IMR-90 (cell line): ENCODE data around the gene PHKG2. TPM values are rescaled to one million over a fixed set of nuclear protein-coding genes. Genes with fewer than 3 reads are reported as not detected.

Source experiments
- ATAC-seq: fragments of 200-7000 bp; cut with Tn5 transposase; 2 replicates; pipeline ENCODE4 v1.9.1; 2020; ENCODE audit warnings: low read depth, mild to moderate bottlenecking, moderate library complexity
- BruUV-seq: library from RNA; stranded (reverse); fragments of 400-500 nt; replicated peaks from 2 replicates; lab custom pipeline; 2021; lab: Mats Ljungman, UMichigan
- CTCF ChIA-PET: fragments of 300-600 bp; formaldehyde crosslinking; extraction: SDS; loops from one replicate; lab custom pipeline; 2021; ENCODE audit warnings: antibody characterized with exemption; lab: Yijun Ruan, JAX
- POLR2A ChIA-PET: fragments of 300-600 bp; sonication (Branson Sonifier 250); formaldehyde crosslinking; loops from one replicate; lab custom pipeline; 2022; ENCODE audit warnings: antibody characterized with exemption; ENCODE audit not compliant: unreplicated experiment; lab: Charles Lee
- DNase-seq: peaks from one replicate; pipeline ENCODE4 v3.0.0; 2013
- H2AFZ ChIP-seq: replicated peaks from 2 replicates; pipeline ENCODE3; 2013; ENCODE audit warnings: low read length, mild to moderate bottlenecking; ENCODE audit not compliant: poor library complexity
- H2AK5ac ChIP-seq: 2 replicates; pipeline ENCODE4 v1.6.1; 2013; ENCODE audit warnings: low read depth, low read length, inconsistent platforms
- H2AK9ac ChIP-seq: replicated peaks from 2 replicates; pipeline ENCODE3; 2013; ENCODE audit warnings: mild to moderate bottlenecking, low read depth, low read length, moderate library complexity; ENCODE audit not compliant: poor library complexity
- H2BK120ac ChIP-seq: 2 replicates; pipeline ENCODE4 v1.6.1; 2013; ENCODE audit warnings: low read depth, low read length, inconsistent platforms
- H2BK15ac ChIP-seq: 3 replicates; pipeline ENCODE4 v1.6.1; 2013; ENCODE audit warnings: low read depth, low read length, inconsistent platforms
- H2BK20ac ChIP-seq: 2 replicates; pipeline ENCODE4 v1.6.1; 2013; ENCODE audit warnings: low read depth, mild to moderate bottlenecking, inconsistent platforms, low read length, moderate library complexity
- H2BK5ac ChIP-seq: 2 replicates; pipeline ENCODE4 v1.6.1; 2013; ENCODE audit warnings: mild to moderate bottlenecking, low read depth, low read length, inconsistent platforms; ENCODE audit not compliant: poor library complexity, severe bottlenecking
- H3K14ac ChIP-seq: replicated peaks from 2 replicates; pipeline ENCODE4 v1.6.1; 2013; ENCODE audit warnings: low read depth, low read length, inconsistent platforms
- H3K18ac ChIP-seq: 2 replicates; pipeline ENCODE4 v1.6.1; 2013; ENCODE audit warnings: low read depth, low read length, control low read depth
- H3K23ac ChIP-seq: 2 replicates; pipeline ENCODE4 v1.6.1; 2013; ENCODE audit warnings: low read depth, low read length, inconsistent platforms
- H3K27ac ChIP-seq: 2 replicates; pipeline ENCODE4 v1.5.1; 2013; ENCODE audit warnings: mild to moderate bottlenecking, control low read depth, low read length; ENCODE audit not compliant: insufficient read depth
- H3K27me3 ChIP-seq: 2 replicates; pipeline ENCODE4 v1.6.1; 2013; ENCODE audit warnings: low read length; ENCODE audit not compliant: control insufficient read depth, insufficient read depth
- H3K36me3 ChIP-seq: 2 replicates; pipeline ENCODE4 v1.6.1; 2013; ENCODE audit warnings: low read length, mixed read lengths; ENCODE audit not compliant: control insufficient read depth, insufficient read depth
- H3K4ac ChIP-seq: 2 replicates; pipeline ENCODE4 v1.6.1; 2013; ENCODE audit warnings: low read depth, low read length, inconsistent platforms
- H3K4me1 ChIP-seq: 2 replicates; pipeline ENCODE4 v1.6.1; 2013; ENCODE audit warnings: low read length, mixed read lengths; ENCODE audit not compliant: control insufficient read depth, insufficient read depth
- H3K4me2 ChIP-seq: 2 replicates; pipeline ENCODE4 v1.6.1; 2013; ENCODE audit warnings: low read depth, mild to moderate bottlenecking, control low read depth, low read length, moderate library complexity
- H3K4me3 ChIP-seq: 2 replicates; pipeline ENCODE4 v1.5.1; 2013; ENCODE audit warnings: low read depth, mild to moderate bottlenecking, control low read depth, low read length, moderate library complexity; ENCODE audit not compliant: insufficient read depth
- H3K56ac ChIP-seq: 2 replicates; pipeline ENCODE4 v1.6.1; 2013; ENCODE audit warnings: low read length, inconsistent platforms; ENCODE audit not compliant: insufficient read depth; ENCODE audit errors: extremely low read depth
- H3K79me1 ChIP-seq, 2 experiments: 2 replicates each; pipeline ENCODE4 v1.6.1; 2013; ENCODE audit warnings: low read length in 2 of 2, inconsistent platforms in 1 of 2, low read depth in 1 of 2
- H3K9ac ChIP-seq: 2 replicates; pipeline ENCODE4 v1.6.1; 2013; ENCODE audit warnings: low read depth, low read length, control low read depth
- H3K9me1 ChIP-seq: 2 replicates; pipeline ENCODE4 v1.6.1; 2013; ENCODE audit warnings: low read length, inconsistent platforms; ENCODE audit not compliant: insufficient read depth
- H3K9me3 ChIP-seq: 2 replicates; pipeline ENCODE4 v1.6.1; 2013; ENCODE audit warnings: low read length; ENCODE audit not compliant: control insufficient read depth, insufficient read depth
- H4K20me1 ChIP-seq: 2 replicates; pipeline ENCODE4 v1.6.1; 2013; ENCODE audit warnings: low read length, inconsistent platforms; ENCODE audit not compliant: insufficient read depth
- H4K5ac ChIP-seq: 2 replicates; pipeline ENCODE4 v1.6.1; 2013; ENCODE audit warnings: mild to moderate bottlenecking, low read depth, low read length, control low read depth
- H4K8ac ChIP-seq, 2 experiments: 2 replicates each; pipeline ENCODE4 v1.6.1; 2013; ENCODE audit warnings: low read depth in 2 of 2, low read length in 2 of 2, control low read depth in 1 of 2, inconsistent platforms in 1 of 2
- H4K91ac ChIP-seq: 2 replicates; pipeline ENCODE4 v1.6.1; 2013; ENCODE audit warnings: low read depth, low read length, inconsistent platforms; ENCODE audit not compliant: insufficient read depth
- FOS ChIP-seq: fragments of 150-350 bp; IDR thresholded peaks from 2 replicates; pipeline ENCODE4 v1.6.1; 2016; ENCODE audit warnings: low read depth, low read length
- NFE2L2 ChIP-seq: fragments of 150-350 bp; IDR thresholded peaks from 2 replicates; pipeline ENCODE4 v1.6.1; 2016; ENCODE audit warnings: low read depth, mild to moderate bottlenecking, low read length
- WGBS, 2 experiments: methylation state at CpG; one replicate each; pipeline versions ENCODE4 v1.1.5 to v1.1.7; 2013; ENCODE audit warnings: missing lambda C conversion rate in 2 of 2; ENCODE audit not compliant: insufficient read length in 1 of 2; ENCODE audit errors: extremely low coverage in 2 of 2; 5-methylcytosine and 5-hydroxymethylcytosine counted together
- dilution Hi-C: fragments of 300-500 bp; cut with HindIII; formaldehyde crosslinking; loops from one replicate; pipeline ENCODE4 v1.14.3; 2018; ENCODE audit warnings: low sequenced_read_pairs; ENCODE audit not compliant: unreplicated experiment
- in situ Hi-C: fragments of 300-500 bp; cut with MboI; formaldehyde crosslinking; loops from 3 replicates; pipeline ENCODE4 v1.14.3; 2019; ENCODE audit warnings: low sequenced_read_pairs, inconsistent platforms, mixed read lengths
- intact Hi-C: fragments of 100-400 bp; cut with micrococcal nuclease; formaldehyde crosslinking; loops from 2 replicates; pipeline ENCODE4 v1.10.0; 2022
- polyA plus RNA-seq, 3 experiments: library from polyadenylated mRNA; depleted of rRNA; stranded (reverse); fragments of >200 nt; gene quantifications; 2 replicates each; pipeline ENCODE4 v1.2.3, GENCODE V29; 2012; ENCODE audit warnings: low replicate concordance in 1 of 3
- total RNA-seq: library from RNA; depleted of rRNA; stranded (reverse); fragments of >200 nt; gene quantifications from 2 replicates; pipeline ENCODE4 v1.2.3, GENCODE V29; 2012

PHKG2 gene
- total and polyA plus RNA-seq, 2 of the 4 experiments (the other 2 are of a cell fraction) = 26.0 to 38.9 TPM

GRCh38 chr16:30731411-30731810 lies 16.8 kb upstream of the PHKG2 start:
- Histone ChIP-seq H4K5ac (no peak overlapping the region), H3K9me1 (no peaks in the 10 kb centered on the region; the same call in 1 of the 2 replicates), H2BK15ac (no peak overlapping the region), H3K27ac (no peak overlapping the region), H2AK9ac (no peak overlapping the region), H3K27me3 (no peaks in the 10 kb centered on the region), H3K4me1 (no peaks in the 10 kb centered on the region), H4K20me1 (no peaks in the 10 kb centered on the region), H3K79me1 (peaks cover 10 to 26% of the 10 kb centered on the region in 2 experiments), H3K4ac (no peak overlapping the region), H2AFZ (no peak overlapping the region), H3K23ac (no peak overlapping the region), H3K9ac (no peak overlapping the region), H2BK20ac (no peak overlapping the region), H3K18ac (no peak overlapping the region), H3K14ac (no peak overlapping the region), H2BK120ac (no peak overlapping the region), H2AK5ac (no peak overlapping the region), H4K91ac (no peak overlapping the region), H2BK5ac (no peak overlapping the region), H3K36me3 (peaks cover 61% of the 10 kb centered on the region), H3K4me3 (no peak overlapping the region), H3K56ac (no peak overlapping the region), H3K9me3 (no peaks in the 10 kb centered on the region), H4K8ac (no peak overlapping the region), H3K4me2 (no peak overlapping the region)
- TF ChIP-seq FOS (0 out of 2 replicates have a peak, but pooled peaks have one; percentile 3), NFE2L2 (no peak)
- intact Hi-C loops (no loop called here), dilution Hi-C loops (no loop called here), in situ Hi-C loops (no loop called here)
- no peak; the same call in 1 of the 2 replicates for ATAC-seq
- CTCF ChIA-PET = no interaction called here
- BruUV-seq = no TSS peak
- POLR2A ChIA-PET = no interaction called here
- WGBS, 2 experiments = no CpG with 5 or more reads among the region's 3 CpGs
- DNase-seq = peak; percentile 27
